ENCODE results near the gene ZBTB26. TPM values are rescaled to one million over a fixed set of nuclear protein-coding genes. Genes with fewer than 3 reads are reported as not detected.

ZBTB26 gene
- total RNA-seq, 1 experiment from 2014 or later = 2.1 TPM

Other genes with a start within 250 kb of the ZBTB26 start
- gene OR1L4, start 207.5 kb downstream of the ZBTB26 start, total RNA-seq (2014; rRNA removed; shearing (Covaris generic)) = not detected in 2 replicates
- gene OR1L6, start 189.2 kb downstream of the ZBTB26 start, total RNA-seq (2014; rRNA removed; shearing (Covaris generic)) = not detected in 2 replicates
- gene OR5C1, start 142.6 kb downstream of the ZBTB26 start, total RNA-seq (2014; rRNA removed; shearing (Covaris generic)) = not detected in 2 replicates
- gene OR1K1, start 131.4 kb downstream of the ZBTB26 start, total RNA-seq (2014; rRNA removed; shearing (Covaris generic)) = not detected in 2 replicates
- 26.6 and 27.0 TPM in 2 replicates for gene PDCL, start 102.9 kb downstream of the ZBTB26 start, total RNA-seq (2014; rRNA removed; shearing (Covaris generic))
- gene RC3H2, start 26.2 kb downstream of the ZBTB26 start, total RNA-seq (2014; rRNA removed; shearing (Covaris generic)) = 29.2 and 48.5 TPM in 2 replicates
- gene ZBTB6, start 18.2 kb downstream of the ZBTB26 start, total RNA-seq (2014; rRNA removed; shearing (Covaris generic)) = 8.8 and 10.1 TPM in 2 replicates
- gene RABGAP1, start 9.5 kb upstream of the ZBTB26 start, total RNA-seq (2014; rRNA removed; shearing (Covaris generic)) = 24.8 and 32.1 TPM in 2 replicates
- gene GPR21, start 102.2 kb upstream of the ZBTB26 start, total RNA-seq (2014; rRNA removed; shearing (Covaris generic)) = 0.12 TPM in 1 of 2 replicates, not detected in the other